ENCODE data around the gene TM9SF3.

TM9SF3 gene

GRCh38 chr10:96591946-96592345 is 5.1 kb upstream of the TM9SF3 start:
- TF ChIP-seq CTCF (IDR thresholded peaks at IDR 0.05; ENCODE audit: low read length) (no peak), EZH2 (IDR thresholded peaks at IDR 0.05; ENCODE audit: borderline replicate concordance, low read length) (no peak)
- Histone ChIP-seq H4K20me1 (ENCODE audit: insufficient read depth, low read length) (no peaks in the 10 kb centered on the region), H3K9ac (ENCODE audit: low read length) (no peak overlapping the region), H3K9me3 (ENCODE audit: low read length) (no peaks in the 10 kb centered on the region), H3K4me3 (ENCODE audit: low read depth, low read length, poor library complexity, severe bottlenecking) (no peak overlapping the region), H3K36me3 (ENCODE audit: insufficient read depth, low read length) (peaks cover 44% of the 10 kb centered on the region), H2AFZ (ENCODE audit: low read length) (no peak overlapping the region), H3F3A (ENCODE audit: insufficient read depth, low read length) (no peaks in the 10 kb centered on the region), H3K4me1 (ENCODE audit: insufficient read depth, low read length, severe bottlenecking) (peaks cover 19% of the 10 kb centered on the region), H3K9me2 (ENCODE audit: low read depth, low read length) (no peaks in the 10 kb centered on the region), H3K27me3 (ENCODE audit: insufficient read depth, low read length) (no peaks in the 10 kb centered on the region), H3K79me2 (ENCODE audit: insufficient read depth, low read length) (no peaks in the 10 kb centered on the region), H3K27ac (ENCODE audit: low read depth, low read length, poor library complexity, severe bottlenecking) (no peak overlapping the region), H3K4me2 (ENCODE audit: low read length) (no peak overlapping the region)

- Histone ChIP-seq H3K27me3 (ENCODE audit: insufficient read depth, low read length) (no peaks in the 10 kb centered on the region), H3K9me3 (ENCODE audit: low read length) (no peaks in the 10 kb centered on the region), H3K27ac (ENCODE audit: low read depth, low read length, poor library complexity, severe bottlenecking) (no peak overlapping the region), H3K79me2 (ENCODE audit: insufficient read depth, low read length) (peaks cover 26% of the 10 kb centered on the region), H4K20me1 (ENCODE audit: insufficient read depth, low read length) (no peaks in the 10 kb centered on the region), H3K4me2 (ENCODE audit: low read length) (peak overlapping the region; percentile 88; the same call in 1 of the 2 replicates), H3K4me1 (ENCODE audit: insufficient read depth, low read length, severe bottlenecking) (peaks cover 28% of the 10 kb centered on the region), H2AFZ (ENCODE audit: low read length) (no peak overlapping the region), H3F3A (ENCODE audit: insufficient read depth, low read length) (no peaks in the 10 kb centered on the region), H3K36me3 (ENCODE audit: insufficient read depth, low read length) (peaks cover 13% of the 10 kb centered on the region), H3K9ac (ENCODE audit: low read length) (no peak overlapping the region), H3K9me2 (ENCODE audit: low read depth, low read length) (no peaks in the 10 kb centered on the region), H3K4me3 (ENCODE audit: low read depth, low read length, poor library complexity, severe bottlenecking) (no peak overlapping the region)
- TF ChIP-seq CTCF (IDR thresholded peaks at IDR 0.05; ENCODE audit: low read length) (no peak), EZH2 (IDR thresholded peaks at IDR 0.05; ENCODE audit: borderline replicate concordance, low read length) (no peak)
These were observed 2.0 kb upstream of the TM9SF3 start for GRCh38 chr10:96588616-96589419.

- H2AFZ ChIP-seq (ENCODE audit: low read length), result no peak overlapping the region
- no peaks in the 10 kb centered on the region for H4K20me1 ChIP-seq (ENCODE audit: insufficient read depth, low read length)
- H3K9ac ChIP-seq (ENCODE audit: low read length), result peak overlapping the region; percentile 80
- H3K9me2 ChIP-seq (ENCODE audit: low read depth, low read length), result no peaks in the 10 kb centered on the region
- no peaks in the 10 kb centered on the region for H3K9me3 ChIP-seq (ENCODE audit: low read length)
- H3K4me3 ChIP-seq (ENCODE audit: low read depth, low read length, poor library complexity, severe bottlenecking), result peak overlapping the region; percentile 91
- TF ChIP-seq CTCF (IDR thresholded peaks at IDR 0.05; ENCODE audit: low read length) (no peak), EZH2 (IDR thresholded peaks at IDR 0.05; ENCODE audit: borderline replicate concordance, low read length) (no peak)
- no peaks in the 10 kb centered on the region for H3K27me3 ChIP-seq (ENCODE audit: insufficient read depth, low read length)
- no peaks in the 10 kb centered on the region for H3F3A ChIP-seq (ENCODE audit: insufficient read depth, low read length)
- peaks cover 31% of the 10 kb centered on the region for H3K79me2 ChIP-seq (ENCODE audit: insufficient read depth, low read length)
- peak overlapping the region; percentile 88 for H3K4me2 ChIP-seq (ENCODE audit: low read length)
- H3K27ac ChIP-seq (ENCODE audit: low read depth, low read length, poor library complexity, severe bottlenecking), result peak overlapping the region; percentile 83
- H3K36me3 ChIP-seq (ENCODE audit: insufficient read depth, low read length), result peaks cover 6% of the 10 kb centered on the region; the same call in 1 of the 2 replicates
- peaks cover 28% of the 10 kb centered on the region for H3K4me1 ChIP-seq (ENCODE audit: insufficient read depth, low read length, severe bottlenecking)
These were observed 1.3 kb upstream of the TM9SF3 start for GRCh38 chr10:96588060-96588554.
